ENCODE data around the gene TBX19. TPM values are rescaled to one million over a fixed set of nuclear protein-coding genes. Genes with fewer than 3 reads are reported as not detected.

Gene TBX19
- total RNA-seq, 1 donor from 2014 or later = 0.78 TPM

DNA sequence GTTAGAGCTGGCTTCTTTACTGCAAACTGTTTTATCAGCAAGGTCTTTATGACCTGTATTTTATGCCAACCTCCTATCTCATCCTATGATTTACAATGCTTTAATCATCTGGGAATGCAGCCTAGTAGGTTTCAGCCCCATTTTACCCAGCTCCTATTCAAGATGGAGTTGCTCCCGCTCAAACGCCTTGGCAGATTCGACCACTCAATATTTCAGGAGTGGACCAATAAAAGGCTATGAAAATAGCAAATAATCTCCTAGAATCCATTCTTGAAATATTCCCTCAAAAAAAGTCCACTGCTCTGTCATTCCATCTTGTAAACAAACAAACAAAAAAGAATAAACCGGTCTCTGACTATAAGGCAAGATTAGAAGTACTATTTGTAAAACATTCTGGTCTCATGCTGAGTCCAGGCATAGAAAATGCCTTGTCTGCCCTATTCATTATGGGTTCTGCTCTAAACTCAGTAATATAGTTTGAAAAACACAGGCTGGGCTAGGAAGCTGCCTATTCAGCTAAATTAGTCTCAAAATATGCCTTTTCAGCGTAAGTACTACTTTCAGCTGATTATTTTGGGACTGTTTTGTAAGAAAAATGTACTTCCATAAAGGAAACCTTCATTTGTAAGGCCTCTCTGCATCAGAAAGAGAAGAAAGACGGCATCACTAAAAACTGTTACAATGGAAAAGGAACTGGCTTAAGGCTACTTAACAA is 53.0 kb downstream of the TBX19 start:
- Mint-ChIP-seq H3K4me1 (ENCODE audit: low read depth, unreplicated experiment) (no peaks in the 10 kb centered on the region), H3K36me3 (ENCODE audit: unreplicated experiment) (no peaks in the 10 kb centered on the region), H3K9me3 (ENCODE audit: unreplicated experiment) (peaks cover 2% of the 10 kb centered on the region), H3K27me3 (ENCODE audit: unreplicated experiment) (no peaks in the 10 kb centered on the region), H3K4me3 (ENCODE audit: unreplicated experiment) (no peak overlapping the region), H3K27ac (ENCODE audit: unreplicated experiment) (no peak overlapping the region)
- DNase-seq = no peak
- TF ChIP-seq, protein P1, sequence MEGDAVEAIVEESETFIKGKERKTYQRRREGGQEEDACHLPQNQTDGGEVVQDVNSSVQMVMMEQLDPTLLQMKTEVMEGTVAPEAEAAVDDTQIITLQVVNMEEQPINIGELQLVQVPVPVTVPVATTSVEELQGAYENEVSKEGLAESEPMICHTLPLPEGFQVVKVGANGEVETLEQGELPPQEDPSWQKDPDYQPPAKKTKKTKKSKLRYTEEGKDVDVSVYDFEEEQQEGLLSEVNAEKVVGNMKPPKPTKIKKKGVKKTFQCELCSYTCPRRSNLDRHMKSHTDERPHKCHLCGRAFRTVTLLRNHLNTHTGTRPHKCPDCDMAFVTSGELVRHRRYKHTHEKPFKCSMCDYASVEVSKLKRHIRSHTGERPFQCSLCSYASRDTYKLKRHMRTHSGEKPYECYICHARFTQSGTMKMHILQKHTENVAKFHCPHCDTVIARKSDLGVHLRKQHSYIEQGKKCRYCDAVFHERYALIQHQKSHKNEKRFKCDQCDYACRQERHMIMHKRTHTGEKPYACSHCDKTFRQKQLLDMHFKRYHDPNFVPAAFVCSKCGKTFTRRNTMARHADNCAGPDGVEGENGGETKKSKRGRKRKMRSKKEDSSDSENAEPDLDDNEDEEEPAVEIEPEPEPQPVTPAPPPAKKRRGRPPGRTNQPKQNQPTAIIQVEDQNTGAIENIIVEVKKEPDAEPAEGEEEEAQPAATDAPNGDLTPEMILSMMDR (IDR thresholded peaks at IDR 0.05; ENCODE audit: partially characterized antibody, unreplicated experiment) = no peak

DNA sequence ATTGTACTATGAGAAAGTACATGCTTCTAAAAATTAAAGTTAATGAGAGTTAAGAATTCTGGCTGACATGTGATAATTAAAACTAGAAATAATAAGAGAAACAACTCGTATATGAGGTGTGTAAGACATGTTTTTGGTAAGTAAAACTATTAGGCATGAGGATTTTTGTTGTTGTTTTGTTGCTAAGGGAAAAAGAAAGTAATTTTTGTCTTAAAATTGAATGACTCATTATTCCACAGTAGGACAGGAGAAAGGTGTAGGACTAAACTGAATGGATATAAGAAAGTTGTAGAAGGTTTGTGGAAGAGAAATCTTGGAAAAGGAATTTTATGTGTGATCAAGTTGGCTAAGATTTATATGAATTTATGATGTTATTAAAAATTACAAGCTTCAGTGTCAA is 54.8 kb downstream of the TBX19 start:
- TF ChIP-seq, protein P1 (IDR thresholded peaks at IDR 0.05; ENCODE audit: partially characterized antibody, unreplicated experiment) = no peak
- Mint-ChIP-seq H3K4me3 (ENCODE audit: unreplicated experiment) (no peak overlapping the region), H3K27me3 (ENCODE audit: unreplicated experiment) (no peaks in the 10 kb centered on the region), H3K9me3 (ENCODE audit: unreplicated experiment) (peaks cover 2% of the 10 kb centered on the region), H3K4me1 (ENCODE audit: low read depth, unreplicated experiment) (no peaks in the 10 kb centered on the region), H3K36me3 (ENCODE audit: unreplicated experiment) (no peaks in the 10 kb centered on the region), H3K27ac (ENCODE audit: unreplicated experiment) (no peak overlapping the region)
- DNase-seq = no peak

DNA sequence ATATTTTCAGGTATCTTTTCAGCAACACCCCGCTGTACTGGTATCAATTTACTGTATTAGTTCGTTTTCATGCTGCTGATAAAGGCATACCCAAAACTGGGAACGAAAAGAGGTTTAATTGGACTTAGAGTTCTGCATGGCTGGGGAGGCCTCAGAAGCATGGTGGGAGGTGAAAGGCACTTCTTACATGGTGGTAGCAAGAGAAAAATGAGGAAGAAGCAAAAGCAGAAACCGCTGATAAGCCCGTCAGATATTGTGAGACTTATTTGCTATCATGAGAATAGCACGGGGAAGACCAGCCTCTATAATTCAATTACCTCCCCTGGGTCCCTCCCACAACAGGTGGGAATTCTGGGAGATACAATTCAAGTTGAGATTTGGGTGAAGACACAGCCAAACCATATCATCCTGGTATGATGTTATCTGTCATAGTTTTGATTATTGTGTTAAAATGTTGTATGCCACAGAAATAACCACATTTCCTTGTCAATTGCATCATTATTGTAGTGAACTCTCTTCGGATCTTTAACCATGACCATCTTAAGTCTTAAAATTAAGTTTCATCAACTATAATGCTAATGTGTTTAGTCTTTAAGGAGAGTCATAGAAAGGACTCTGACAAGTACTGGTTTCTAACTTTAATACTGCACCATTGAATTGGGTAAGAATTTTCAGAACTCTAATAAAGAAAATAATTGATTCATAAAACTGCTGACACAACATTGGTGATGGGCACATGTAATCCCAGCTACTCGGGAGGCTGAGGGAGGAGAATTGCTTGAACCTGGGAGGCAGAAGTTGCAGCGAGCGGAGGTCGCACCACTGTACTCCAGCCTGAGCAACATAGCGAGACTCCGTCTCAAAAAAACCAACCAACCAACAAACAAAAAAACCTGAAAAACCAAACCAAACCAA is 58.2 kb downstream of the TBX19 start:
- DNase-seq = no peak
- TF ChIP-seq, protein P1 (IDR thresholded peaks at IDR 0.05; ENCODE audit: partially characterized antibody, unreplicated experiment) = no peak
- H3K36me3 Mint-ChIP-seq (ENCODE audit: unreplicated experiment) = no peaks in the 10 kb centered on the region
- peaks cover 2% of the 10 kb centered on the region for H3K9me3 Mint-ChIP-seq (ENCODE audit: unreplicated experiment)
- H3K27ac Mint-ChIP-seq (ENCODE audit: unreplicated experiment) = no peak overlapping the region
- no peak overlapping the region for H3K4me3 Mint-ChIP-seq (ENCODE audit: unreplicated experiment)
- no peaks in the 10 kb centered on the region for H3K4me1 Mint-ChIP-seq (ENCODE audit: low read depth, unreplicated experiment)
- no peaks in the 10 kb centered on the region for H3K27me3 Mint-ChIP-seq (ENCODE audit: unreplicated experiment)

DNA sequence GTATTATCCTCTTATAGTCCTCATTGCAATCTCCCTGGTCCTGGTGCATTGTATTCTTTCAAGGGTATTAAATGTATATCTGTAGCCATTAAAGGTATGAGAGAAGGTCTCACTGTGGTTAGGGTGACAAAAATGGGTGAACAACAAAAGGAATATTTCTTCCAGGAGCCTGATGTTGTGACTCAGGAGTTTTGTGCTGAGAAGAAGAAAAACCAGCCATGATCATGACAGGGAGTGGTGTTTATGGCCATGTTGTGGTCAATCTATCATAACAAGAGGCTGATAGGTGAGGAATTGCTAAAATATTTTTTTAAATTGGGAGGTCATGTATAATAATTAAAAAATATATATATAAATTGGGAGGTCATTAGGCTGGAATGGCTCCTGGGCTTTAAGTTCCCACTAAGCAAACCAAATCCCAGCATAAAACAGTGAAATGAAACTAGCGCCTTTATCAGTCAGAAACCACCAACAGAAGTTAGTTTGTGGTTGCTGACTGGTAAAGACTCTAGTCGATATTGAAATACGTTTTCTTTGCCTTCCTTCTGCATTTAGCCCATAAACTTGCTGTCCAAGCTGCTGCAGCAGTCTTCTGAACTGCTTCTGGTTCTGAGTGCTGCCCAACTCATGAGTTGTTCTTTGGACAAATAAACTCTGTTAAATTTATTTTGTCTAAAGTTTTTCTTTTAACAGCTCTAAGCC is 60.3 kb downstream of the TBX19 start:
- Mint-ChIP-seq H3K36me3 (ENCODE audit: unreplicated experiment) (no peaks in the 10 kb centered on the region), H3K27ac (ENCODE audit: unreplicated experiment) (no peak overlapping the region)
- TF ChIP-seq, protein P1 (IDR thresholded peaks at IDR 0.05; ENCODE audit: partially characterized antibody, unreplicated experiment) = no peak

More for the DNA sequence above, 60.3 kb downstream of the TBX19 start:
- H3K27me3 Mint-ChIP-seq (ENCODE audit: unreplicated experiment) = no peaks in the 10 kb centered on the region
- H3K9me3 Mint-ChIP-seq (ENCODE audit: unreplicated experiment) = peaks cover 2% of the 10 kb centered on the region
- DNase-seq = no peak
- no peaks in the 10 kb centered on the region for H3K4me1 Mint-ChIP-seq (ENCODE audit: low read depth, unreplicated experiment)
- H3K4me3 Mint-ChIP-seq (ENCODE audit: unreplicated experiment) = no peak overlapping the region
